Stimulated activated naive B cell treated with anti-CD40 and anti-IgM and Interleukin-4, amounts not matched to agents 10 μg/mL and 1 μg/mL and 100 μg/mL, for 72 hours (primary cell): ENCODE results near the gene RRP1B.
"Not testable (repeated sequence)": the region's sequence is repeated elsewhere in the genome, so short reads cannot be mapped to it uniquely, and the experiment has no call there.

Source experiments
- ATAC-seq, 2 donors: fragments of 150-1000 bp; cut with Tn5 transposase; replicated peaks; 2 replicates each; pipeline ENCODE4 v1.10.0; 2021; ENCODE audit warnings: moderate library complexity in 1 of 2
- DNase-seq: peaks from one replicate; pipeline ENCODE4 v3.0.0; 2021
- H3K27ac Mint-ChIP-seq: one replicate; pipeline ENCODE4 v1.8.0; 2022; ENCODE audit warnings: mild to moderate bottlenecking, mixed read lengths
- H3K27me3 Mint-ChIP-seq, 2 donors: one replicate each; pipeline ENCODE4 v1.8.0; 2022; ENCODE audit warnings: mixed read lengths in 2 of 2
- H3K36me3 Mint-ChIP-seq, 2 donors: one replicate each; pipeline ENCODE4 v1.8.0; 2022; ENCODE audit warnings: mixed read lengths in 2 of 2, mild to moderate bottlenecking in 1 of 2
- H3K4me1 Mint-ChIP-seq, 2 donors: one replicate each; pipeline ENCODE4 v1.8.0; 2022; ENCODE audit warnings: mixed read lengths in 2 of 2, mild to moderate bottlenecking in 1 of 2
- H3K4me3 Mint-ChIP-seq, 2 donors: one replicate each; pipeline ENCODE4 v1.8.0; 2022; ENCODE audit warnings: mild to moderate bottlenecking in 2 of 2, mixed read lengths in 2 of 2, moderate library complexity in 1 of 2
- H3K9me3 Mint-ChIP-seq, 2 donors: one replicate each; pipeline ENCODE4 v1.8.0; 2022; ENCODE audit warnings: mixed read lengths in 2 of 2, mild to moderate bottlenecking in 1 of 2

The RRP1B gene

DNA sequence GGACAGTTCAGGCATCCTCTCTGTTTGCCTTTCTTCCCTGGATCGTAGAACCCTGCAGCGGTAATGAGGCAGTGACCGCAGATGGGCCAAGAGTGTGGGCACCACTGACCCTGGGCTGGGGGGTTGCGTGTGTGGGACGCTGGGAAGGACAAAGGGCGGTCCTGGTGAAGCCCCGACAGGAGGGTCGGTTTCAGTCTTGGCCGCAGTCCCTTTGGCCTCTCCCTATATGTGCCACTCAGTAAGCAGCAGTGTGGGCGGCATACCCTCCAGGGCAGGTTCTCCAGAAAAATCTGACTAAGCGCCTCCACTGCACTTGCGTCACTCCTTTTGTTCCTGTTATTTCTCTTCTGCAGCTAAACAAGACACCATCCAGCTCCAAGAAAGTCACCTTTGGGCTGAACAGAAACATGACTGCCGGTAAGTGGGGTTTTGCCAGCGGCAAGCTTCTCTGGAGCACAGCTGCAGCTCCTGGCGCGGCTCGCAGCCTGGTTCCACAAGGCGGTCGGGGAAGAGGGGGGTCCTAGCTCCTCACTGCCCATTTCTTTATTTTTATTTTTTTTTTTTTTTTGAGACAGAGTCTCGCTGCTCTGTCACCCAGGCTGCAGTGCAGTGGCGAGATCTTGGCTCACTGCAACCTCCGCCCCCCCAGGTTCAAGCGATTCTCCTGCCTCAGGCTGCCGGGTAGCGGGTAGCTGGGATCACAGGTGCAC is 31.9 kb downstream of the RRP1B start:
- DNase-seq (no peak), ATAC-seq (no peak)
- Mint-ChIP-seq H3K4me3 (no peak overlapping the region), H3K4me1 (peaks cover 19 to 25% of the 10 kb centered on the region in 2 donors), H3K9me3 (no peaks in the 10 kb centered on the region), H3K36me3 (peaks cover 58 to 69% of the 10 kb centered on the region in 2 donors), H3K27me3 (no peaks in the 10 kb centered on the region), H3K27ac (no peak overlapping the region)

DNA sequence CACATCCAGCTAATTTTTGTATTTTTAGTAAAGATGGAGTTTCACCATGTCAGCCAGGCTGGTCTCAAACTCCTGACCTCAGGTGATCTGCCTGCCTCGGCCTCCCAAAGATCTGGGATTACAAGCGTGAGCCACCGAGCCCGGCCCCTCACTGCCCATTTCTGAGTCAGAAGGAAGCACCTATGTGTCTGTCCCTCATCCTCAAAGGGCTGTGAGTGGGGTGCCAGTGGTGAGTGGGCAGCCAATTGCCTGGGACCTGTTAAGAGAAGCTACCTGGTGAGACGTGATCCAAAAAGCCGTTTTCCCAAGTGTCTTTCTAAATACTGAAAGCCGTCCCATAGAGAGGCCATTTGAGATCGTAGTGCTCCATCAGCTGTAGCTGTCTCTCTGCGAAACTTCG is 32.4 kb downstream of the RRP1B start:
- H3K27me3 Mint-ChIP-seq: no peaks in the 10 kb centered on the region

DNA sequence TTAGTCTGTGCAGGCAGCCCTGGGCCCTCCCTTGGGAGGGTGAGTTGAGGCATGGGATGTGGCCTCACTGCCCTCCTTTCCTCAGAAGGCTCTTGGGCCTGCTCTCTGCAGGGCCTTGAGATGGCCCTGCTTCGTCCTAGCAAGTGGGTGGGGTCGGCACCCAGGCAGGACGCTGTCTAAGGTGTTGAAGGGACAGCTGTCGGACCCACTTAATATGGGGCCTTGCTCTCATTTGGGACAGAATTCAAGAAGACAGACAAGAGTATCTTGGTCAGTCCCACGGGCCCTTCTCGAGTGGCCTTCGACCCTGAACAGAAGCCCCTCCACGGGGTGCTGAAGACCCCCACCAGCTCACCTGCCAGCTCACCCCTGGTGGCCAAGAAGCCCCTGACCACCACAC is 33.6 kb downstream of the RRP1B start:
- Mint-ChIP-seq H3K36me3 (peaks cover 47 to 64% of the 10 kb centered on the region in 2 donors), H3K27ac (no peak overlapping the region), H3K27me3 (no peaks in the 10 kb centered on the region), H3K4me3 (no peak overlapping the region), H3K4me1 (peaks cover 5 to 9% of the 10 kb centered on the region in 2 donors), H3K9me3 (no peaks in the 10 kb centered on the region)
- no peak for DNase-seq
- ATAC-seq: no peak

More for the DNA sequence above, 32.4 kb downstream of the RRP1B start:
- ATAC-seq: no peak
- no peak for DNase-seq
- Mint-ChIP-seq H3K4me3 (no peak overlapping the region), H3K27ac (no peak overlapping the region), H3K4me1 (peaks cover 15 to 21% of the 10 kb centered on the region in 2 donors), H3K9me3 (no peaks in the 10 kb centered on the region), H3K36me3 (peaks cover 58 to 69% of the 10 kb centered on the region in 2 donors)

DNA sequence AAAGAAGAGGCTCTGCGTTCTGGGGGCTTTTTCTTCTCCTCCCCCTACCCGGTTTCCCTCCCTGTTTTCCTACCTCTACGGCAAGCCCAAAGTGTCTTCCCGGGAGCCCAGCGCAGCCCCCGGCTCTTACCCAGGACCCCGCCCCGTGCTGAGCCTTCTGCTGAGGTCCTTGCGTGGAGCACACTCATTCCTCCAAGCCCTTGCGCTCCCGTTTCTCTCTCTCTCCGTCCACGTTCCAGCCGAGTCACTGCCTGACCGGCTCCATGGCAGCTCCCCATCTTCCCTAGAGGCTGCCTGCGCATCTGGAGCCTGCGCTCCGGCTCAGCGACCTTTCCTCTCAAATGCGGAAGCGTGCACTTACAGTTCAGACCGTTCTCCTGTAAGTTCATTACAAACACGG is 34.6 kb downstream of the RRP1B start:
- peaks cover 48 to 59% of the 10 kb centered on the region in 2 donors for H3K36me3 Mint-ChIP-seq
- ATAC-seq (no peak), DNase-seq (no peak)
- H3K27me3 Mint-ChIP-seq: no peaks in the 10 kb centered on the region
- no peak overlapping the region for H3K27ac Mint-ChIP-seq
- H3K4me1 Mint-ChIP-seq: no peaks in the 10 kb centered on the region
- no peak overlapping the region for H3K4me3 Mint-ChIP-seq
- no peaks in the 10 kb centered on the region for H3K9me3 Mint-ChIP-seq

DNA sequence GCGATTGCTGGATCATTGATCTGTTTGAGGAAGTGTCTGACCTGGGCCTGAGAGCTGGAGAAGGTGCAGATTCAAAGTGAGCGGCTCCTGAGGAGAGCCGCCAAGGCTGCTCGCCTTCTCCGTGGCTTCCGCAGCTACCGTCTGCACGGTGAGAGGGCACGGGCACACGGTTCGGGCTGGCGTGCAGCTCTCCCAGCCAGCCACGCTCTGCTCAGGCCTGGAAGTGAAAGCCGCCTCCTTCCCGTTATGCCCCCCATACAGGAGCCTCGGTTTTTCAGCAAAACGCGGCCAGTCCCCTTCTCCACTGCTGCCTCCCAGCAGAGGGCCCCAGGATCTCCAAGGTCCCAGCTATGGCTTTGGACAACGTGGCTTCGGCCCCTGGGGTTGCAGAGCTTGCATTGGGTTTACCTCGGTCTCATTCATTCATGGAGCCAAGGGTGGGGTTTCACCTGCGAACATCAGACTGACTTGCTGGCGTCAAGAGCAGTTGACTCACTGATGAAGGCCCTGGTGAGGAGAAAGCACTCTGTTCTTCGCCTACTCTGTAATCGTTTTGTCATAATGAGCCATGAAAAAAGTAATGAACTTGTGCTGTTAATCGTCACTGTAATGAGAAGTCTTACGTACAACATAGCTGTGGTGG is 35.2 kb downstream of the RRP1B start:
- Mint-ChIP-seq H3K27me3 (no peaks in the 10 kb centered on the region), H3K27ac (no peak overlapping the region), H3K4me3 (no peak overlapping the region), H3K4me1 (no peaks in the 10 kb centered on the region), H3K9me3 (no peaks in the 10 kb centered on the region), H3K36me3 (peaks cover 48 to 61% of the 10 kb centered on the region in 2 donors)
- ATAC-seq (no peak), DNase-seq (no peak)

DNA sequence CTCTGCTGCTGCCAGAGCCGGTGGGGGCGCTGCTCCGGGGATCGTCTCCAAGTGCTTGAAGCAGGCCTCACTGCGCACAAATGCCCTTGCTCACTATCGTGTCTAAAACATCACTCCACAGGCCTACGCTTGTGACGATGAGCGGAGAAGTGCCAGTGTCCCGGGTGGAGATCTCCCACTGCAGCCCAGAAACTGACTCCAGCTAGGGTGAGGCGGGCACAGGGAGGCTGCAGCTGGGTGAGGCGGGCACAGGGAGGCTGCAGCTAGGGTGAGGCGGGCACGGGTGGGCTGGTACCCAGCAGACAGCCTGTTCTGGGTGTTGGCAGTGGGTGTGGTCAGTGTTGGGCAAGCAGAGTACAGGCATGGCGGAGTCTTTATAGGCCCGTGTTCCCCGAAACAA is 36.9 kb downstream of the RRP1B start:
- Mint-ChIP-seq H3K27ac (no peak overlapping the region), H3K9me3 (no peaks in the 10 kb centered on the region), H3K36me3 (peaks cover 36 to 47% of the 10 kb centered on the region in 2 donors), H3K4me1 (no peaks in the 10 kb centered on the region), H3K27me3 (no peaks in the 10 kb centered on the region), H3K4me3 (no peak overlapping the region)
- ATAC-seq (no peak), DNase-seq (no peak)

DNA sequence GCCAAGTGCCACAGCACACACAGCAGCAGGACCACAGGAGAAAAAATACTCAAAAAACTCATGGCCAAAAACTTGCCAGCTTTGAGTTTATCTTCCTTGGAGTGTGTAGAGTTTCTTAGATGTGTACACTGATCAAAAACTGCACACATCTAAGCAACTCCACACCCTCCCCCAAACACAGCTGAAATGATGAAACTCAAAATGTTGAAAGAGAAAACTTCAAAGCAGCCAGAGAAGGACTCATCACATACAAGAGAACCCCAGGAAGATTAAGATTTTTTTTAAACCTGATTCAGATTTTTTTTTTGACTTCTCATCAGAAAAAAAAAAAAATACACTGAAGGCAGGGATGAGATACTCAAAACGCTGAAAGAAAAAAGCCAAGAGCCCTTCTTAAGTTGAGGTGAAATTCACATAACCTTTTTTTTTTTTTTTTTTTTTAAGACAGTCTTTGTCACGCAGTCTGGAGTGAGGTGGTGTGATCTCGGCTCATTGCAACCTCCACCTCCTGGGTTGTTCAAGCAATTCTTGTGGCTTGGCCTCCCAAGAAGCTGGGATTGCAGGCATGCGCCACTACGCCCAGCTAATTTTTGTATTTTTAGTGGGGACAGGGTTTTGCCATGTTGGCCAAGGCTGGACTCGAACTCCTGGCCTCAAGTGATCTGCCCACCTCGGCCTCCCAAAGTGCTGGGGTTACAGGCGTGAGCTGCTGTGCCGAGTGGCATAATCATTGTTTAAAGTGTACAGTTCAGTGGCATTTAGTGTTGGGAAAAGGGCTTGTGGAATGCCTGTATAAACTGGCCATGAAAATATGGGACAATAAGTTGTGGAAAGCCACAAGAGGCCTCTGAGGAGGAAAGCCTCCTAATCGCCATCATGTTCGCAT is 38.6 kb downstream of the RRP1B start:
- DNase-seq (no peak), ATAC-seq (no peak)
- H3K4me3 Mint-ChIP-seq: no peak overlapping the region
- no peak overlapping the region for H3K27ac Mint-ChIP-seq
- H3K9me3 Mint-ChIP-seq: no peaks in the 10 kb centered on the region
- peaks cover 2 to 8% of the 10 kb centered on the region in 2 donors for H3K4me1 Mint-ChIP-seq
- H3K27me3 Mint-ChIP-seq: peaks cover 0 to 4% of the 10 kb centered on the region in 2 donors
- peaks cover 27 to 42% of the 10 kb centered on the region in 2 donors for H3K36me3 Mint-ChIP-seq

DNA sequence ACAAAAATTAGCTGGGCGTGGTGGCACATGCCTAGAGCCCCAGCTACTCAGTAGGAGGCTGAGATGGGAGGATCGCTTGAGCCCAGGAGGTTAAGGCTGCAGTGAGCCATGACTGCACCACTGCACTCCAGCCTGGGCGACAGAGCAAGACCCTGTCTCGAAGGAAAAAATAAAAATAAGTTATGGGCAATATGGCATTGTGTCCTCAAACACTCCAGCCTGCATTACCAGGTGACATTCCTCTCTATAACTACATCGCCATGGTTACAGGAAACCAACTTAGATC is 40.1 kb downstream of the RRP1B start:
- ATAC-seq, H3K4me3 Mint-ChIP-seq, H3K27ac Mint-ChIP-seq, DNase-seq, H3K9me3 Mint-ChIP-seq: not testable (repeated sequence)
- peaks cover 10 to 17% of the 10 kb centered on the region in 2 donors for H3K4me1 Mint-ChIP-seq
- peaks cover 4 to 12% of the 10 kb centered on the region in 2 donors for H3K27me3 Mint-ChIP-seq
- peaks cover 19 to 31% of the 10 kb centered on the region in 2 donors for H3K36me3 Mint-ChIP-seq

DNA sequence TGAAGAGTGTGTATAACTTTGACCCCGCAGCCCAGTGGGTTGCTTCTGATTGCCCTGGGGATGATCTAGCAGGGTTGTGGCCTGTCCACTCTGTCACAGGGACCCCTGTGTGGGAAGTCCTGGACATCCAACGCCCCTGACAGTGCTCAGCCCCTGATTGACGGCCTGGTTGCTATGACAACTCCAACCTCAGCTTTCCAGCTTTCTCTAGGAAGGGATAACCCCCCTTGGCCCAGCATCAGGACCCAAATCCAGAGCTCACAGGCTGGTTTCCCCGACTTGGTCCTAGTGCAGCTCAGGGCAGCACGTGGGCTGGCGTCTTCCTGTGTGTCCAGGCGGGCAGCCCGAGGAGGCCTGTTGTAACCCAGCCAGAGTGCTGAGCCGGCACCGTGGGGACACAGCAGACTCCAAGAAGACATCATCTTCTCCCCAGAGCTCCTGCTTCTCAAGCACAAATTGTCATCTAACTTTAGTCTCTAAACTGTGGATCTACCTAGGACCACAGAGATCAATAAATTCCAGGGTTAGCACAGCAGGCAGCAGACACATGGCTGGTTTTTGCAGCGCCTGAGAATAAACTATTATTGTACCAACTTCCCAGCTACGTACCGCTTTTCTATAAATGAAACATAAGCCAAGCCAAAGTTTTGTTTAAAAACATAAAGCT is 40.7 kb downstream of the RRP1B start:
- DNase-seq (no peak), ATAC-seq (no peak)
- H3K9me3 Mint-ChIP-seq: no peaks in the 10 kb centered on the region
- H3K27ac Mint-ChIP-seq: no peak overlapping the region
- H3K4me3 Mint-ChIP-seq: no peak overlapping the region
- H3K4me1 Mint-ChIP-seq: peaks cover 10 to 17% of the 10 kb centered on the region in 2 donors
- H3K27me3 Mint-ChIP-seq: peaks cover 4 to 12% of the 10 kb centered on the region in 2 donors
- peaks cover 19 to 28% of the 10 kb centered on the region in 2 donors for H3K36me3 Mint-ChIP-seq

DNA sequence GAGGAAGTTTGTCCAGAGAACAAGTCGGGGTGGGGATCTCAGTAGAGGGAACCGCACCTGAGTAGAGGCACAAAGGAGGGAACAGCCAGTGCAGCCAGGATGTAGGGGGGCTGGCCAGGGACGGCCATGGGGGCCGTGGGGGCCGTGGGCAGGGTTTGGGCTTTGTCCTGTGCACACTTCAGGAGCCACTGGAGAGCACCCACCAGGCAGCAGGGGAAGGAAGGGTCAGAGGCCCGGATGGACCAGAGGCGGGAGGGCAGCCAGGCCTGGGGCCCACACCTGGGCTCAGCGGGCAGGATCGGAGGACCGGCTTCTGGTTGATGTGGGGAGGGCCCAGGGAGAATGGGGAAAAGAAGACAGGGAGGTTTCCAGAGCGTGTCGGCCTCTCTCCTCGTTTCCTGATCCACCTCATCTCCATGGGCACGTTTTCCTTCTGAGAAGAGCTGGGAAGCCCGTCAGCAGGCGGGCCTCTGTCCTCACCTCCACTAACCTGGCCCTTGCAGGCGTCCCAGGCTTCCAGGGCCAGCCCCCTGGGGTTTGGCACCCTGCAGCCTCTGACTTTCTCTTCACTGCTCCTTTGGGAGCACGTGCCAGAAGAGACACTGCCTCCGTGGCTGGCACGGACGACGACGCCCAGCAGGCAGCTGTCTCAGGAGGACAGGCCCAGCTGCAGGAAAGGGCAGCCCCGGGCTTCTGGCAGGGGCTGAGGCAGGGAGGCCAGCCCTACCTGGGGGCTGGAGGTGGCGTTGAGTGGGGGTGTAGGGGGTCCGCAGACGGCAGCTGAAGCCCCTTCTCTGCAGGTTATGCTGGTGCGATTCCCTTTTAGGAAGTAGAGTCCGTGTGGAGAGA is 42.8 kb downstream of the RRP1B start:
- Mint-ChIP-seq H3K27me3 (peaks cover 4 to 12% of the 10 kb centered on the region in 2 donors), H3K27ac (no peak overlapping the region), H3K9me3 (no peaks in the 10 kb centered on the region), H3K4me1 (peaks cover 10 to 17% of the 10 kb centered on the region in 2 donors), H3K4me3 (peak overlapping the region in 1 of 2 donors; percentile 73), H3K36me3 (peaks cover 5 to 10% of the 10 kb centered on the region in 2 donors)
- DNase-seq (no peak), ATAC-seq (no peak)

DNA sequence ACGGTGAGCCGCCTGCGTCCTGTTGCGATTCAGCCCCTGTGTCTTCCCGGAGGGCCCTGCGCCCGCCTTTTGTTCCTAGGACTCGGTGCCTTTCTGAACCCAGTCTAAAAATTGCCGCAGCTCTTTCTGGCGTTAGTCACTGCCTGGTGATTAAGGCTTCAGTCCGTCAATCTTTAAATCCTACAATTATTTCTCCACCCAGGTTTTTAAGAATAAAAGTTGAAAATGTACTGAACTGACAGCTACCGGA is 43.4 kb downstream of the RRP1B start:
- no peak for DNase-seq
- H3K27me3 Mint-ChIP-seq: peaks cover 4 to 12% of the 10 kb centered on the region in 2 donors
- H3K27ac Mint-ChIP-seq: peak overlapping the region; percentile 75
- H3K36me3 Mint-ChIP-seq: peaks cover 5 to 7% of the 10 kb centered on the region in 2 donors
- no peaks in the 10 kb centered on the region for H3K9me3 Mint-ChIP-seq
- H3K4me3 Mint-ChIP-seq: peak overlapping the region; percentile 73
- peaks cover 10 to 17% of the 10 kb centered on the region in 2 donors for H3K4me1 Mint-ChIP-seq
- ATAC-seq: no peak

DNA sequence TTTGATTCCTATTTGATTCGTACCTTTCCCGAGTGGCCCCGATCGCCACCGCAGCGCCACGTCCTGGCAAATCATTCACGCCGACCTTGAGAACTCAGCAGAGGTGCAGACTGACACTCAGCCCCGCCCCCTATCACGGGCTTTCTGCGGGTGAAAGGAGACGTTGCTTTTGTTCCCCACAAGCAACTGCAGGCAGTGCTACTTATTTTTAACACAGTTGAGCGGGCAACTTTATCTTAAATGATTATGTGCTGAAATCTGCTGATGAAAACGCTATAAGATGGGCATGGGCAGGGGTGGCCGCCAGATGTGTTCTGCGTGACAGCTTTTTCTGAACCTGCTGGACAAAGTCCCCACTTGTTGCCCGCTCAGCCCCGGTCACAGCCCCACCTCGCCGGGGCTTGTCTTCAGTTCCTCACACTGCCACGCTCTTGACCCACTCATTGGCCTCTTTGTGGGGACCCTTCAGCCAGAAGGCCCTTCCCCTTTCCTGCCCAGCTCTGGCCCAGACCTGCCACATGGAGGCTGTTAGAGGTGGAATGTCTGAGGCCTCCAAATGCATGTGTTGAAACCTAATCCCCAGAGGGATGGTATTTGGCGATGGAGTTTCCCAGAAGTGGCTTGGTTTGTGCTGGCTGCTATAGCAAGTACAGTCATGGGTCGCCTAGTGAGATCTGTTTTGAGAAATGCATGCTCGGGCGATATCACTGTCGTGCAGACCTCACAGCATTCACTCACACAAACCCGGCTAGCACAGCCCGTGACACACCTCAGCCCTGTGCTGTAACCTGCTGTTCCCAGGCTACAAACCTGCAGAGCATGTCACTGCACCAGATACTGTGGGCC is 43.9 kb downstream of the RRP1B start:
- Mint-ChIP-seq H3K4me1 (peaks cover 10 to 17% of the 10 kb centered on the region in 2 donors), H3K27me3 (peaks cover 4 to 12% of the 10 kb centered on the region in 2 donors), H3K27ac (peak overlapping the region; percentile 75), H3K9me3 (no peaks in the 10 kb centered on the region), H3K36me3 (peaks cover 3 to 5% of the 10 kb centered on the region in 2 donors), H3K4me3 (peak overlapping the region; percentile 73)
- DNase-seq (no peak), ATAC-seq (peak; percentile 80 to 82)

DNA sequence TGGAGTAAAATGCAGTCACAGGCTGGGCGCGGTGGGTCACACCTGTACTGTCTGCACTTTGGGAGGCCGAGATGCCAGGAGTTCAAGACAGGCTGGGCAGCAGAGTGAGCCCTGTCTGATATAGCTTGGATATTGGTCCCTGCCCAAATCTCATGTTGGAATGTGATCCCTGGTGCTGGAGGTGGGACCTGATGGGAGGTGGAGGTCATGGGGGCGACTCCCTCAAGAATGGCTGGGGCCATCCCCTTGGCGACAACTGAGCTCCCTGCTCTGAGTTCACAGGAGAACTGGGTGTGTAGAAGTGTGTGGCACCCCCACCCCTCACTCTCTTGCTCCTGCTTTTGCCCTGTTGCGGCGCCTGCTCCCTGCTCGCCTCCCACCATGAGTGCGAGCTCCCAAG is 48.1 kb downstream of the RRP1B start:
- peaks cover 21 to 34% of the 10 kb centered on the region in 2 donors for H3K27me3 Mint-ChIP-seq
- H3K4me1 Mint-ChIP-seq: peaks cover 11 to 14% of the 10 kb centered on the region in 2 donors
- no peak overlapping the region for H3K27ac Mint-ChIP-seq
- peaks cover 0 to 2% of the 10 kb centered on the region in 2 donors for H3K9me3 Mint-ChIP-seq
- H3K4me3 Mint-ChIP-seq: no peak overlapping the region
- H3K36me3 Mint-ChIP-seq: peaks cover 0 to 1% of the 10 kb centered on the region in 2 donors
- ATAC-seq (no peak), DNase-seq (no peak)
